ENCODE data around the gene TVP23A.

The TVP23A gene

GRCh38 chr16:10817963-10818941 is at the start of gene TVP23A:
Gene TVP23A (minus strand): TSS chr16:10818794. CDS start chr16:10818493, 301 bp downstream.
- DNase-seq = peak; percentile 40

- DNase-seq = no peak
Measured at GRCh38 chr16:10868104-10868595, 49.6 kb upstream of the TVP23A start.

DNA sequence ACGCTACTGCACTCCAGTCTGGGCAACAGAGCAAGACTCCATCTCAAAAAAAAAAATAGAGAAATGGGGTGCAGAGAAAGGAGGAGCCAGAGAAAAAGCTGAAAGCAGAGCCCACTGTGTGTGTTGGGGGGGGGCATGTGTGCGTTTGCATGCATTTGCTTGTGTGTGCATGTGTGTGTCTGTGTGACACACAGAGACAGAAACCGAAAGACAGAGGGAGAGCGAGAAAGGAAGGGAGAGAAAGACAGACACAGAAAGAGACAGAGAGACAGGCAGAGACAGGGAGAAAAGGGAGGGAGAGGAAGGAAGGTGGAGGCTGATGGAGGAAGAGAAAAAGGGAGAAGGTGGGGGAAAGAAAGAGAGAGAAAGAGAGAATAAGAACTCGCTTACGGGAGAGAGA is 48.6 kb upstream of the TVP23A start:
- no peak for DNase-seq

DNA sequence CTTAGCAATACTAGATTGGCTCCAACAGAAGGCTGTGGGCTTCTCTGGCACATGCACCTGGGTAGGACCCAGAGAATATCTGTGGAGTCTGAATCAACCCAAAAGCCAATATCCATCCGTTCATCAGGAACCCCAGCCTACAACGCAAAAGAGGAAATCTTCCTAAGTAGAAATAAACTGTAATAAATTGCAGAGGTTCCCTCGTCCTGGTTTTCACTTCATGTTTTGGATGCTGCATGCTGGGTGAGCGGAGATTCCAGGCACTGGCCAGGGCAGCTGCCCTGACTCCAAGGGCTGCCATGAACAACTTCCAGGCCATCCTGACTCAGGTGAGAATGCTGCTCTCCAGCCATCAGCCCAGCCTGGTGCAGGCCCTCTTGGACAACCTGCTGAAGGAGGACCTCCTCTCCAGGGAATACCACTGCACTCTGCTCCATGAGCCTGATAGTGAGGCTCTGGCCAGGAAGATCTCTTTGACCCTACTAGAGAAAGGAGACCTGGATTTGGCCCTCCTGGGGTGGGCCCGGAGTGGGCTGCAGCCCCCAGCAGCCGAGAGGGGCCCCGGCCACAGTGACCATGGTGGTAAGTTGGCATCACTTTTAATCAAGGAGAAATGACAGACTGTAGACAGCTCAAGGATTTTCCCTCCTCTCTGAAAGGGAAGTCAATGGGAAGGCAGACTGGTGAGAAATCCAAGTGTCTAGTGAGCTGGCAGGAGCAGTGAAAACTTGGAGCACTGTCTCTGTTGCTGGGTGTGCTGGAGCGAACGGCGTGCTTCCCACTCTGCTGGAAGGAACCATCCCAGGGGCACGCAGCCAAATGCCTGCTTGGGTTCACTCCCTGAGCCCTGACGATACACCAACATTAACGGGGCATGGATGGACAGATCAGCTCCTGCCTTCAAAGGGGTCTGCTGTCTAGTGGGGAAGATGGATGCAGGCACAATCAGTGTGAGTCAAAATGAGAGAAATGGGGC is 47.7 kb upstream of the TVP23A start:
- DNase-seq = no peak

DNA sequence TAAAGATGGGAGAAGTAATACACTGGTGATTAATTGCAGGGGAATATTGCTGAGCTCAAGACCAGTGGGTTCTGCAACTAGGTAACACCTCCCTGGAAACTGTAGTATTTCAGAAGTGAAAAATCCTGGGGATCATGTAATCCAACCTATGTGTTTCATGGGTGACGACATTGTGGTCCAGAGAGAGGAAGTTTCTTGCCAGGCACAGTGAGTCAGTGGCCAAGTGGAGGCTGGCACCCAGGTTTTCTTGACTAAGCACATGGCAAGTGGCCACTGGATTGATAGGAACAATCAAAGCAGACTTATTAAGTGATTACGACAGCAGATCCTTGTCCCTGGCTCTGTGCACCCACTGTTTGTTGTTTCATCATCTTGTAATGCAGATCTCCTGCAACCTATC is 43.8 kb upstream of the TVP23A start:
- no peak for DNase-seq

DNA sequence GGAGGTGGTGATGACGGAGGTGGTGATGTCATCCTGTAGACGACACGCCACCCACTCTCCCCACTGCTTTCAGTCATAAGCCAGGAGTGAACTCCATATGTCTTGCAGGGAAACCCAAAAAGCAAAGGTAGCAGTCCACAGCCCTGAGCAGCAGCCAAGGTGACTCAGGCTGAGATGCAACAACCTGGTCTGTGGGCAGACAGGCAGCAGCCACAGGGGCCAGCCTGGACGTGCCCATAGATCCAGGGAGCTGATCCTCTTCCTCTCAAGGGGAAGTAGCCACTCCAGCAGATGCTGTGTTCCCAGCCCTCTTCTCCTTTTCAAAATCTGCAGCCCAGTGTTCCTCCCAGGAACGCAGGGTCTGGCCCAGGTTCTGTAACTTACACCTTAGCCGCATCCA is 41.1 kb upstream of the TVP23A start:
- DNase-seq = no peak

- no peak for DNase-seq
Measured at GRCh38 chr16:10859020-10859419, 40.4 kb upstream of the TVP23A start.

GRCh38 chr16:10858203-10858602 is 39.6 kb upstream of the TVP23A start:
- no peak for DNase-seq

GRCh38 chr16:10856042-10856441 is 37.4 kb upstream of the TVP23A start:
- no peak for DNase-seq

DNA sequence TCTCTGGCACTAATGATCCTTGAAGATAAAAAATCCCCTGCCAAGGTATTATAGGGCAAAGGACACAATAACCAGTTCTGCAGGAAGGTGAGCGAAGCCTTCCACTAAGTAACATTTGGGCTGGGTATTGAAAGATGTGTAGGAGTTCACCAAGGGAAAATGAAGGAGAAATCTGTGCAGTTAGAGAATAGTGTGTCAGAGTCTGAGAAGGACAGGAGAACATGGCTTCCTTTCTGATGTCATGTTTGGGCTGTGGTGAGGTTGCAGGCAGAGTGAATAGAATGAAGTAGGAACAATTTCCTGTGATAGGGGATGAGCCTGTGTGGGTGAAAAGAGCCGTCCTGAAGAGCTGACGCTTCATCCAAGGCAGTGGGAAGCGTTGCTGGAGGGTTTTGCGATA is 34.4 kb upstream of the TVP23A start:
- DNase-seq = no peak

DNA sequence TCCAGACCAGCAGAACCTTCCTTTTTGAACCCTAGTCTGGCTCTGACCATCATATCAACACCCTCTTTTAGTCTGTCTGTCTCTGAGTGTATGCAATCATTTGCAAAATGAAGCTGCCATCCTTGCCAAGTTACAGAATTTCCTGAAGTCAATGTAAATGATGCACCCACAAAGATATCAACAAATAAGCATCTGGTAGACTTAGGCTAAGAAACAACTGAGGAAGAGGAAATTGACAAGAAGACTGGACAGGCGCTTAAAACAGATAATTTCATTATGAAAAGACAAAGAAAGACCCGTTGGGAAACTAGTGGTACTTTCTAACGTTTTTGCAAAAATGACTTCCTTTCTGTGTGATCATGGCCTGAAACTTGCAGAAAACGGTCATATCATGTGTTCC is 33.7 kb upstream of the TVP23A start:
- DNase-seq = no peak

GRCh38 chr16:10851512-10851911 is 32.9 kb upstream of the TVP23A start:
- no peak for DNase-seq

DNA sequence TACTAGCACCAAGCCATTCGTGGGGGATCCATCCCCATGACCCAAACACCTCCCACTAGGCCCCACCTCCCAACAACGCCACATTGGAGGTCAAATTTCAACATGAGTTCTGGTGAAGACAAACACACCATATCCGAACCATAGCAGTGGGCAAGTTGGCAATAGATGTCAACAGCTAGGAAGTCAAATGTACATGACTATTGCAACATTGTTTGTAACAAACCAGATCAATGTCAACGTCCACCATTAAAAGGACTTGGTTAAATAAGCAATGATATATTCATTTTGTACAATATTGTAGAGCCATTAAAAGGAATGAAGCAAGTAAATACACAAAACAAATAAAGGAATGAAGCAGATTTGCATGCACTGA is 31.9 kb upstream of the TVP23A start:
- DNase-seq = no peak

DNA sequence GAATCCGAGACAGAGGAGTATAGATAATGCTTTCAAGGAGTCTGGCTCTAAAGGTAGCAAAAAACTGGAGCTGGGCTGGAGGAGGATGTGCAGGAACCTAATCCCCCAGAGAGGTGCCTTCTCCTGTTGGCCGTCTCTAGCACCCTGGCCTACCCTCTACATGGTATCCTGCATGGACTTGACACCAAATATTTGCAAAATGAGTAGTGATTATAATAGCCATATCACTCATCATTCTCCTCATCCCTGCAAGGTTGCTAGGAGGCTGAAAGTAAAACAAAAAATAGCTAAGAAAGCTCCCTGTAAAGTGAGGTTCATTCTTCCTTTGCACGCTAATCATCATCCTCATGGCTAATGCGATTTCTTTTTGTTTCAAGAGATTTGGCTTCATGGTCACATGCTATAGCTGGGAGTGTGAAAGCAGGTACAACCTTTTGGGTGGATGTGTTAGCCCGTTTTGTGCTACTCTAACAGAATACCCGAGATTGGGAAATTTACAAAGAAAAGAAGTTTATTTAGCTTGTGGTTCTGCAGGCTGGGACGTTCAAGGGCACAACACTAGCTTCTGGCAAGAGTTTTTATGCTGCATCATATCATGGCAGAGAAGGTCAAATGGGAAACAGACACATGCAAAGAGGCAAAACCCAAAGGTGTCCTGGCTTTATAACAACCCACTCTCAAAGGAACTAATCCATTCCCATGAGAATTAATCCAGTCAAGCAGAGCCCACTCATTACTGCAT is 31.3 kb upstream of the TVP23A start:
- DNase-seq = no peak

DNA sequence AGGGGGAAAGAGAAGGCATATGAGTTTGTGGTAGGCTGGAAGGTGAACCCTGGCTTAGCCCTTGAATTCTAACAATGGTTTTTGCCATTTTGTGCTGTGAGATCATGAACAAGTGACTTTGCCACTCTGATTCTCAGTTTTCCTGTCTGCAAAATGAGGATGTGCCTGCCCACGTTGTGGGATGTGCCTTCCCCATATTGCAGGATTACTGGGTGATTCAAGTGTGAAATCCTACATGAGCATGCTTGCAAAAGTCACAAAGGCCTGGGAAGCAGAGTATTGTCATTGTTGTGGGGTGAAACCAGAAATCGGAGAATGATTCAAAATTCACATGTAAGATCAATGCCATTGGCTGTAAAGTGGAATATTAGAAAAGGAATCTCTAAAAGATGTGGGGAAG is 28.6 kb upstream of the TVP23A start:
- DNase-seq = no peak

GRCh38 chr16:10846213-10846998 is 27.8 kb upstream of the TVP23A start:
- no peak for DNase-seq

DNA sequence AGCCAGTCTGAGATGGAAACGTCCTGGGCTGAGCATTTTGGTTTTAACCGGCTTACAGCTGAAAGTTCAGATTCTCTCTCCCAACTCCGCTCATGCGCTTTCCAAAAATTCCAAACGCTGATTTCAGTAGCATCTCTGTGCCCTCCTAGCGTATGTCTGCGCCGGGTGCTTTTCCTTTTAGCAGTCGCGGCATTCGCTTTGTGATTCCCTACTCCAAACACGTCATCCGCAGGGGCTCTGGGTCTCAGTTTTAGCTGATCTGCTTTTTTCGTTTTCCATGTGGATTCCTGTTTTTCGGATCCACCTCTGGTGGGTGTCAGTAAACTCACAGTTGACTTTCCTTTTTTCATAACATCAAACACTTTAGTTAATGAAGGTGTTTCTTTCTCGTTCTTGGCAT is 22.1 kb upstream of the TVP23A start:
- DNase-seq = no peak

DNA sequence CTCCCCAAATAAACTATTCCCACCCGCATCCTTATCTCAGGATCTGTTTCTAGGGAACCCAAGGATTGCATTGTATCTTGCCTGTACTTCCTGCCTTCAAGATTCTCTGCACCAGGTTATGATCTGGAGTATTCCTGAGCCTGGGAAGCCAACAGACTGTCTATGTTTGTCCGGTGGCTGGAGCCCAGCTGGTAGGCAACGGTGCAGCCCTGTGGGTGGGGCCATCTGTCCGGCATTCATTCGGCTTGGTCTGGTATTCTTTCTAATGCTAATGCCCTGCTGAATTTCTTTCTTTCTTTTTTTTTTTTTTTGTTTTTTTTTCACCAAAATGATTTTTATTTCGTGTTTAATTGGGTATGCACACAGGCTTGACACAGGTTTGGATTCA is 20.7 kb upstream of the TVP23A start:
- no peak for DNase-seq

- no peak for DNase-seq
Measured at GRCh38 chr16:10838621-10839278, 20.2 kb upstream of the TVP23A start.

DNA sequence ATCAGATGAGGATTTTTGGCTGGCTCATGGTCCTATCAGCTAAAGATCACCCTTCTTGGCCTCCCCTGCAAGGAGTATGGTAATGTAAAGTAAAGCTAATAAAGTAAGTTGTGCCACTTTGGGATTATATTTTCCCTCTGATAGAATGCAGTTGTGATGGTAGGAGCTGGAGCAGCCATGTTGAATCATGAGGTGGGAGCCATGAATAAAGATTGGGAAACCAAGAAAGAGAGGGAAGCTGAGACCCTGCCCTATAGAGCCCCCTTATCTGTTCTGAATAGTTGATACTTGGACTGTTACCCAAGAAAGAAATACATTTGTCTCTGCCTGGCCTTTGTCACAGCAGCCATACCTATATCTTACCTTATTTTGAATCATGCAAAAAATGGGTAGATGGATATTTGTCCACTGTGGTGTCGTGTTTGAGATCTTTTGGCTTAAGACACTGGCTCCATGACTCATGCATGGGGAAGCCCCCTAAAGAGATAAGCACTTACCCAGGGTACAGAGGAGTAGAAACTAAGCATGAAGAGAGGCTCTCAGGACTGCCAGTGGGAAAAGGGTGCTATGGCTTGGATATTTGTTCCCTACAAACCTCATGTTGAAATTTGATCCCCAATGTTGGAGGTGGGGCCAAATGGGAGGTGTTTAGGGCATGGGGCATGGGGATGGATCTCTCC is 17.7 kb upstream of the TVP23A start:
- DNase-seq = no peak

Measured in femur (tissue), 1 donor.